ENCODE measurements around the gene YTHDC2.

The YTHDC2 gene

DNA sequence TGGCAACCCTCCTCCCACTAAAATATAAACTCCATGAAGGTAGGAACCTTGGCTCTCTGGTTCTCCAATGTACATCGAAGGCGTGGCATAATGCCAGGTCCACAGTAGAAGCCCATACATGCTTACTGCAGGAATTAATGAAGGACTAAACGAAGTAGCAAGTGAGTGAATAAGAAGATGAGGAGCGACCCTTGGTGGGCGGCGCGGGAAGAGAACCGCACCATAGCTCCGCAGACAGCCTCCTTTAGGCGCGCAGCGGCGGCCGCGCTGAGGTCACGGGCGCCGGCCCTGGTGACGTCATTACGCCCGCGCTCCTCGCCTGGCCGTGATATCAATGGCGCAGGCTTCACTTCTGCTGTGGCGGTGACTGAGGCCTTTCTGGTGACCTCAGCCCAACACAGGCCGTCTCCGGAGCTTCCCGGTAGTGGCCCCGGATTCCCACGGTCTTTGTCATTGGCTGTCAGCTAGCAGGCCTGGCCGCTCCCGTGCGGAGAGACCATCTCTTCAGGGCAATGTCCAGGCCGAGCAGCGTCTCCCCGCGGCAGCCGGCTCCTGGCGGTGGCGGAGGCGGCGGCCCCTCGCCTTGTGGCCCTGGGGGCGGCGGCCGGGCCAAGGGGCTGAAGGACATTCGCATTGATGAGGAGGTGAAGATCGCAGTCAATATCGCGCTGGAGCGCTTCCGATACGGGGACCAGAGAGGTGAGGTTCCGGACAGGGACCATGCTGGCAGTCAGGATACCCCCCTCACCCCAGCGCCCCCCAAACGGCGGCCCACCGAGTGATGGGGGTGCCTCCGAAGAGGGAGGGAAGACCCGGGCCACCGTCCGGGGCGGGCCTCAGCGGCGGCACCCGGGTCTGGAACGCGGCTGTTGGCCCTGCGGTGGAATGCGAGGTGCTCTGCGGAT is at the start of gene YTHDC2:
Gene YTHDC2, plus strand, starts transcription at position 311 of the 905 bp plus-strand sequence. Its CDS starts 202 bp downstream, at position 513.
- peak; percentile 88 for DNase-seq

DNA sequence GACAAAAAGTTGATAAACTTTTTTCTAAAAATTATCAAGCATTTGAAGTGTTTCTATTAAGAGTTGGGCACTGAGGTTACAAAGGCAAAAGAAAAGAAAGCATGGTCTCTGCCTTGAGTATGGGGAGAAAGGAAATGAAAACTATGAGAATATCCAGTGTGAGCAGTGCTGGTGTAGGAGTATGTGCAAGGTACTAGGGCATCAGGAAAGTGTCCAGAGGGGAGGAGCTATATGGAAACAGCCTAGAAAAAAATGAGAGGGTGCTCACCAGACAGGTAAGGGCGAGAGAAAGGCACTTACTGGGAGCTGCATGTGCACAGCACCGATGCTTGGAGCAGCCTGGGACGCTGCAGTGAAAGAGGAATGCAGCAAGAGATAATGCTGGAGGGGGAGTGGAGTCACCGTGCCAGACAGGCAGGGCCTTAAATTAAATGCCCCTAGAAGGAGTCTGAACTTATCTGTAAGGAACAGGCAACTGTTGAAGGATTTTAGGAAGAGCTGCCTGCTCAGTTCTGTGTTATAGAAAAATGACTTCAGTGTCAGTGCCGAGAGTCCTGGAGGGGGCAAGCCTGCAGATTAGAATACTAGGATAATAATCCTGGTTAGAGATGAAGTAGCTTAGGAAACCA is 39.3 kb upstream of the YTHDC2 start:
- DNase-seq, result no peak

GRCh38 chr5:113478691-113479090 is 34.8 kb upstream of the YTHDC2 start:
- DNase-seq, result no peak

GRCh38 chr5:113480243-113480642 is 33.3 kb upstream of the YTHDC2 start:
- DNase-seq, result no peak

- peak; percentile 9 for DNase-seq
Observed at GRCh38 chr5:113487416-113487780, 26.1 kb upstream of the YTHDC2 start.

DNA sequence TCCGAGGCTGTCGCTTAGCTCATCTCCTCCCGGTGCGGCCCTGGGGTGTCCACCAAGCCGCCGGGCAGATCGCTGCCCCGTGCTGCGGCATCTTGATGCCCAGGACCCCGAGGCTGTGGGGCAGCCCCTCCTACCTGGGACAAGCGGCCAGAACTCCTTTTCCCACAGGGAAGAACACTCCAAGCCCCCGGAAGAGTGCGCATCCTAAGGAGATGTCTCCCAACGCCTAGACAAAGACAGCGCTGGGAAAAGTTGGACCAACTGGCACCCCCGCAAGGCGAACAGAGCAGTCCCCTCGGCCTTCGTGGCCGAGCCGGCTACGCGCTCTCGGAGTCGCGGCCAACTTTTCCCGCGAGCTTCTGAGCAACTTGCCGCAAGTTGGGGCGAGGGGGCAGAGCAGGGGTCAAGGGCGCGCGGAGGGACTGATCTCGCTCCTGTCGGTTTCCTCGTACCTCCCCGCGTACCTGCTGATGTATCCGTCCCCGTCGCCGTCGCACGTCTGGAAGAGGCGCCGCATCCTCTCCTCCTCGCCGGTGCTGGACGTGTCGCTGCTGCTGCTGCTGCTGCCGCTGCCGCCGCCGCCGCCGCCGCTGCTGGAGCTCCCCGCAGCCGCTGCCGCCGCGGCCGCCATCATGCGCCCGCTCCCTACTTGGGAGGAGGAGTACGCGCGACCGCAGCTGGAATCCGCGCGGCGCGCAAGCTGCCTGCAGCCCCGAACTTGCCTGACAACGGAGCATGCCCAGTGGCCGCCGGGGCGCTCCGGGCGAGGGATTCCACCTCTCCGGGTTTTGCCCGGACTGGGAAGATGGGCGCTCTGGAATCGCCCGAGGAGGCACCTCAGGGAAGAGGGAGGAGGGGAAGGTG is 25.5 kb upstream of the YTHDC2 start, which contains the start of gene MCC:
Gene MCC, minus strand, starts transcription at position 673 of the 864 bp plus-strand sequence.
- DNase-seq, result peak; percentile 34

DNA sequence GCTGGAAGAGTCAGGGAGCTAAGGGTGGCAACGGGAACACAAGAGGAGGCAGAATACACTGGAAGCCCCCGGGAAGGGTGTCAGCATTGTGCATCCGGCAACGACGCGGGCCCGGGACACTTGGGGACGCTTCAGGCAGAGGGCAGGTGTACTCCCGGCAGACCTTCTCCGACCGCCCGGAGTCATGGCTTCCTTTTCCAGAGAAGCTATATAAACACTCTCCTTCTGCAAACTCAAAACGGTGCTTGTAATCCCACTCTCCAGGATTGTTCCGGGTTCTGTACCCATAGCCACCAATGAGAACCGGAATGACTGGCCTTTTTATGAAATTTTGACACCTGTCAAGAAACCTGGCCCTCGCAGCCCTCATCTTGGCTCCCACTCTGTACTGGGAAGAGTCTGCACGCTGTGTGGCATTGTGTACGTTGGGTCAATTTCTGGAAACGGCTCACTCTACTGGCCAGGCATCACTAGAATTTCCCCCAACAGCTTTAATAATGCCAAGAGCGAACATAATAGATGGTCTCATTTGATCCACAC is 24.8 kb upstream of the YTHDC2 start:
- peak; percentile 7 for DNase-seq

DNA sequence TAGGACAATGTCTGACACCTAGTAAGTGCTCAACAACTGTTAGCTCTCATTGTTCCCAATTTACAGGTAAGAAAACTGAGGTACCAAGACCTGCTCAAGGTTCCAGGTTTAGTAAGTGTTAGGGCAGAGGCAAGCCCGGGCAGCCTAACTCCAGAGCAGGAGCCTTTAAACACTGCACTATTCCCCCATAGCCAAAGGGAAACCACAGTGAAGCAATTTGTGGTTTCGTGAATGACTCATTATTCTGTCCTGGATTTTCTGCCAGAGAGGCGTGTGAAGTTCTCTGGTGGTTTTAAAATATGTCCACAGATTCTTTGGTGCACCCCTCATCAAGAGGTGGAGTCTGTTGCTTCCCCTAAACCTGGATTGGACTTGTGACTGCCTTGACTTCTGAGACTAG is 24.2 kb upstream of the YTHDC2 start:
- peak; percentile 10 for DNase-seq

DNA sequence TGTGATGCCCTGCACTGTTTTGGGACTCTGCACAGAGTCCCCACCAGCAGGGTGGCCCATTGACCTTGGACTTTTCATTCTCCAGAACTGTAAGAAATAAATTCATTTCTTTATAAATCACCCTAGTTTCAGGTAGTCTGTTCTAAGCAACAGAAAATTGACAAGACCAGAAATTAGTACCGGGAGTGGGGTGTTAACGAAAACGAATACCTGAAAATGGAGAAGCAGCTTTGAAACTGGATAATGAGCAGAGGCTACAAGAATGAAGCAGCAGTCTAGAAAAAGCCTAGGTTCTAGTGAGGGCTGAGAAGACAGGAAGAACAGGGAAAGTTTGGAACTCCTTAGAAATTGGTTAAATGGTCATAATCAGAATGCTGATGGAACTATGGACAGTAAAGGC is 23.2 kb upstream of the YTHDC2 start:
- DNase-seq, result no peak

DNA sequence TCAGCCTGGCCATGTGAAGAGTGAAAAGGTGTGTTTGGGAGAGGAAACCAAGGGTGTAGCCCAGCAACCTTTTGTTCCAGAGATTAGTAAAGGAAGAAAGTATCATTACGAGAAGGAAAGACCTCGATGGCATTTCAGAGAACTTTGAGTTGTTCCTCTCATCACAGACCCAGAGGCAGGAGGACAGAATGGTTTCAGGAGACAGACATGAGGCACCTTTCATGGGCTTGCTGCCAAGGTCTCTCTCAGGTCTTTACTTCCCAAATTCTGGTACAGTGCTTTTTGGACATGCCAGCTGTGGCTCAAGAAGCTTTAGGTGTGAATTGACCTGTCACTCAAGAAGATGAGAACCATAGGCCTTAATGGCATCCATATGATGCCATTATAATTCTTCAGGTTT is 22.5 kb upstream of the YTHDC2 start:
- DNase-seq, result no peak

GRCh38 chr5:113493446-113493845 is 20.0 kb upstream of the YTHDC2 start:
- DNase-seq, result no peak

DNA sequence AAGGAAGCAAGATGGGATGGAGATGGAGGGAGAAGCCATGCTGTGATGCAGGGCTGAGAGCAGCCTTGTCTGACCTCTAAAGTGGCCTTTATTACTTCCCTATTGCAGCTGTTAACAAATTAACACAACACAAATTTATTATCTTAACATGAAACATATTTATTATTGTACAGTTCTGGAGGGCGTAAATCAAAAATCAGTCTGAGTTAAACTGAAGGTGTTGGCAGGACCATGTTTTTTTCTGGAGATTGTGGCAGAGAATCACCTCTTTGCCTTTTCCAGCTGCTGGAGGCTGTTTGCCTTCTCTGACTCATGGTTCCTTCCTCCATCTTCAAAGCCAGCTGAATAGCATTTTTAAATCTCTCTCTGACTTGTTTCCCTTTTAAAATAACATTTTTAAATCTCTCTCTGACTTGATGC is 18.1 kb upstream of the YTHDC2 start:
- DNase-seq, result no peak

DNA sequence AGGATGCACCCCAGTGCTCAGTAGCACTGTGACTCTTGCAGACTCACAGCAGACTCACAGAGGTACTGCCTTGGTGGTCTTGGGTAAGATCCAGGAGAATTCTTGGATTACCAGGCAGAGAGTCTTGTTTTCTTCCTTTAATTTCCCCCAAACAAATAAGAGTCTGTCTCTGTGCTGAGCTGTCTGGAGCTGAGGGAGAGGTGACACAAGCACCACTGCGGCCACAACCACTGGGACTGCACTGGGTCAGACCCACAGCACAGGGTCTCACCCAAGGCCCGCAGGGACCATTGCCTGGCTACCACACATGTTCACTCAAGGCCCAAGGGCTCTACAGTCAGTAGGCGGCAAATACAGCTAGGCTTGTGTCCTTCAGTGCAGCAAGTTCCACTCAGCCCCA is 11.4 kb upstream of the YTHDC2 start:
- DNase-seq, result no peak

DNA sequence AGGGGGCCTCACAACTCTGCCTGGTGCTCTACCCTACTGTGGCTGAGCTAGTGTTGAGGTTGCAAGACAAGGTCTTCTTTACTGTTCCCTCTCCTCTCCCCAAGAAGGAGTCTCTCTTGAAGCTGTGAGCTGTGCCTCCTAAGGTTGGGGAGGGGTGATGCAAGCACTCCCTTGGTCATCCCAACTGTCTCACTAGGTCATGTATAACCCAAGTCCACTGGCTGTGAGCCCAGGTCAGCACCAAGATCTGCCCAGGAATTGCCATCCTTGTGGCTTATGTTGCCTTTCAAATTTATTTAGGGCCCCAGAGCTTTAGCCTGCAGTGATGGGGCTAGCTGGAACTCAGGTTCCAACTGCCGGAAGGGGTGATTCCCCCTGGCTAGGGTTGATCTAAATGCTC is 10.3 kb upstream of the YTHDC2 start:
- no peak for DNase-seq

DNA sequence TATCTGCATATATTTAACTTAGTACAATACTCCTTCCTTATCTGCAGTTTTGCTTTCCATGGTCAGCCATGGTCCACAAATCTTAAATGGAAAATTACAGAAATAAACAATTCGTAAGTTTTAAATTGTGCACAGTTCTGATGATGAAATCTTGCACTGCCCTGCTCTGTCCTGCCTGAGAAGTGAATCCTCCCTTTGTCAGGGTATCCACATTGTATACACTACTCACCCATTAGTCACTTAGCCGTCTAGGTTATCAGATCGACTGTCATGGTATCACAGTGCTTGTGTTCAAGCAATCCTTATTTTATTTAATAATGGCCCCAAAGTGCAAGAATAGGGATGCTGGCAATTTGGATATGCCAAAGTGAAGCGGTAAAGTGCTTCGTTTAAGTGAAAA is 8.3 kb upstream of the YTHDC2 start:
- DNase-seq, result no peak

GRCh38 chr5:113507601-113508000 is 5.9 kb upstream of the YTHDC2 start:
- no peak for DNase-seq

- DNase-seq, result no peak
Observed at GRCh38 chr5:113508756-113509155, 4.7 kb upstream of the YTHDC2 start.

- DNase-seq, result no peak
Observed at GRCh38 chr5:113510836-113511451, 2.5 kb upstream of the YTHDC2 start.

DNA sequence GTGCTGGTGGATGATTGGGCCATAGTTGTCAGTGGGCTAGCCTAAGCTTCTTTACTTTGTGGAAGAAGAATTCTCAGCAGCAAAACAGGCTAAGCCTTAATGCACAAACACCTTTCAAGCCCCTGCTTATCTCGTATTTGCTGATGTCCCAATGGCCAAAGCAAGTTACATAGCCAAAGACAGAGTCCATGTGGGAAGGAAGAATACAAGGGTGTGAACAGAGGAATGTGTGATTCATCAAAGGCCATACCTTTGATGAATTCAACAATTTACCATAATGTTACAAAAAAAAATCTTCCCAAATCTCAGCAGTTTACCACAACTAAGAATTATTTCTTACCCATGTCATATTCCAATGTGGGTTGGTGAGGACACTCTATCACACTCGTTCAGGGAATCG is 1.2 kb upstream of the YTHDC2 start:
- DNase-seq, result no peak

DNA sequence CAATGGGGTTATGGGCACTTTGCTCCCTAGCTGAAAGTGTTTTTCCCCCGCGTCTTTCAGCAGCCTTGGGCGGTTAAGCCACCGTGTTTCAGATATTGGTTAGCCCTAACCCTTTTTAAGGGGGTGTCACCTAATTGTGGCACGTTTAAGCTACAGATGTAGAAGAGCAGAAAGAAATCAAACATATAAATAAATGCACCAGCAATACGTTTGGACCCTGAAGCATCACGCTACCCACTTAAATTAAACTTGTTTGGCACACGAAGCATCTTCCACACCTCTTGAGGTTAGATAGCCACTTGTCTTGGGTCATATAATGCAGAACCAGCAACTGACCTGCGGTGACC is 768 bp downstream of the YTHDC2 start:
- DNase-seq, result no peak

GRCh38 chr5:113518884-113519283 is 5.4 kb downstream of the YTHDC2 start:
- no peak for DNase-seq

- DNase-seq, result no peak
Observed at GRCh38 chr5:113519412-113519811, 5.9 kb downstream of the YTHDC2 start.

DNA sequence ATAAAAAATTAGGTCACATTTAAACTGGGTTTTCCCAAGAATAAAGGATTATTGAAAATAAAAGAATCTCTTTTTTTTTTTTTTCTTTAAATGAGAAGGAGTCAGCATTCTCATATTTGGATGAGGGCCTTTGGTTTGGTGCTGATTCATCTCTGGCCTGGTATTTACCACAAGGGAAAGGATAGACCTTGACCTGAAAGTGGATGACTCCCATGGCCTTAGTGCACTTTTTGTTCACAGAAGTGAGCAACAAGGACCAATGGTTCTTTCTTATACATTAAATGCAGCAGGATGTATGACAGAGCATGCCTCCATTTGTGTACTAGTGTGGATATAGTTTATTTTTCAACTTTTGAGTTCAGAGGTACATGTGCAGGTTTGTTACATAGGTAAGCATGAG is 6.9 kb downstream of the YTHDC2 start:
- no peak for DNase-seq
